ENCODE measurements around the gene MBNL1.

DNA sequence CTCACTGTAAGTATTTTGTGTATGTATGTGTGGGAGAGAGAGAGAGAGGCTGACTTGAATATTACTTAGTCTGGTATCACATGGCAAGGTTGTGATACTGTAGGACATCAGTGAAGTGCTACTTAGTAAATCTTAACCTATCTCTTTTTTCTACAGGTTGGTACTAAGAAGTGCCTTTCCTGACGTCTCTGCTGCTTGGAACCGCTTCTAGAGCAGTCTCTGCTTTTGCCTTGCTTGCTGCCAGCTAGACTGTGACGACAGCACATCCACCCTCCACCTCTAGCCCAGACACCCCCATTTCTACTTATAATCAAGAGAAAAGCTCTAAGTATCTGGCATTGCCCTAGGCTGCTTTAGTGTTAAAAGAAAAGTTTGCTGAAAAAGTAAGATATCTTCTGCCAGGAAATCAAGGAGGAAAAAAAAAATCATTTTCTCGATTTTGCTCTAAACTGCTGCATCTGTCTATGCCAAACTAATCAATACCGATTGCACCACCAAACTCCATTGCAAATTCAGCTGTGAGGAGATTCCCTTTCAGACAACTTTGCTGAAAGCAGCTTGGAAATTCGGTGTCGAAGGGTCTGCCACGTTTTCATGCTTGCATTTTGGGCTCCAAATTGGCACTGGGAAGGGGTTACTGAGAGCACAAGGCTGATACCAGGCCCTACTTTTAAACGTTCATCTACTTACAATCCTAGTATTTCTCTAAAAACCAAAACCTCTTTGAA is 30.7 kb downstream of the MBNL1 start:
- TF ChIP-seq CTCF (IDR thresholded peaks at IDR 0.05), result no peak
- no peak for TF ChIP-seq POLR2A (IDR thresholded peaks at IDR 0.05)
- no peak for TF ChIP-seq POLR2AphosphoS5 (IDR thresholded peaks at IDR 0.05)
- TF ChIP-seq EP300 (IDR thresholded peaks at IDR 0.05), result no peak

Data from upper lobe of left lung (tissue), 4 donors.